Measurements from ENCODE around the gene ESR1.

The ESR1 gene

DNA sequence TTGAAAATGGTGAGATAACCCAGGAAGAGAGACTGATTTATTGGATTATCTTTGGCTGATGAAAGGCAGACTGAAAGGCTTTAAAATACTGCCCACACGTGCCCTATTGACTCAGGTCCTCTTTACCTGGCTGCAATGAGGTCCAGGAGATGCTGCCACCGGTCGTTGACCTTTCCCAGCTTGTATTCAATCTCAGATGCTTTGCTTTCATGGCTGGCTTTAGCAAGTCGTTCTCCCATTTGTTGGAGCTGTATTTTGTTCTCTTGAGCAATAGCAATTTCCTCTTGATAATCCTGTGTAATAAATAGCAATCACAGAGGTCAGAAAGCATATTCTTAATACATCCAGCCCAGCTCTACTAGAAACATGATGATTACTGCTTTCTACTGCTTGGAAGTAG is 368.8 kb downstream of the ESR1 start:
- DNase-seq (ENCODE audit: low spot score) = no peak

Measured in SW480 (cell line).